HepG2 (cell line): Measurements from ENCODE around the gene YY1. TPM values are rescaled to one million over a fixed set of nuclear protein-coding genes. Genes with fewer than 3 reads are reported as not detected.

ENCODE experiments used
- ATRX ChIP-seq: sonication (generic); formaldehyde crosslinking; IDR thresholded peaks from 2 replicates; pipeline ENCODE4 v1.4.0; 2020; ENCODE audit warnings: missing genetic modification reagents, borderline replicate concordance
- KDM2A ChIP-seq: sonication (generic); formaldehyde crosslinking; IDR thresholded peaks from 2 replicates; pipeline ENCODE4 v1.4.0; 2020; ENCODE audit warnings: low read depth, missing genetic modification reagents, borderline replicate concordance
- KLF15 ChIP-seq: sonication (generic); formaldehyde crosslinking; IDR thresholded peaks from 2 replicates; pipeline ENCODE4 v1.8.1; 2023; ENCODE audit warnings: borderline replicate concordance, mild to moderate bottlenecking, inconsistent platforms, missing genetic modification reagents, mixed read lengths
- REPIN1 ChIP-seq: sonication (generic); formaldehyde crosslinking; IDR thresholded peaks from 2 replicates; pipeline ENCODE4 v1.8.0; 2022; ENCODE audit warnings: missing genetic modification reagents, low read depth, mild to moderate bottlenecking, borderline replicate concordance
- SRF ChIP-seq: IDR thresholded peaks from 2 replicates; pipeline ENCODE4 v1.6.1; 2011; ENCODE audit warnings: mild to moderate bottlenecking, low read depth, low read length, moderate library complexity
- SRY ChIP-seq: sonication (generic); formaldehyde crosslinking; IDR thresholded peaks from 2 replicates; pipeline ENCODE4 v1.8.0; 2022; ENCODE audit warnings: mild to moderate bottlenecking, missing genetic modification reagents
- ZNF17 ChIP-seq: sonication (generic); formaldehyde crosslinking; IDR thresholded peaks from 2 replicates; pipeline ENCODE4 v1.5.0; 2020; ENCODE audit warnings: mild to moderate bottlenecking, missing genetic modification reagents
- ZNF674 ChIP-seq: sonication (generic); formaldehyde crosslinking; IDR thresholded peaks from 2 replicates; pipeline ENCODE4 v1.5.0; 2020; ENCODE audit warnings: low read depth, mild to moderate bottlenecking, missing genetic modification reagents
- ZNF709 ChIP-seq: sonication (generic); formaldehyde crosslinking; IDR thresholded peaks from 2 replicates; pipeline ENCODE4 v1.5.0; 2020; ENCODE audit warnings: mild to moderate bottlenecking, missing genetic modification reagents
- ZNF766 ChIP-seq: sonication (generic); formaldehyde crosslinking; IDR thresholded peaks from 2 replicates; pipeline ENCODE4 v1.5.0; 2020; ENCODE audit warnings: missing genetic modification reagents, borderline replicate concordance
- ZNF790 ChIP-seq: sonication (generic); formaldehyde crosslinking; IDR thresholded peaks from 2 replicates; pipeline ENCODE4 v1.8.0; 2022; ENCODE audit warnings: missing genetic modification reagents, mild to moderate bottlenecking, borderline replicate concordance
- ZNF839 ChIP-seq: sonication (generic); formaldehyde crosslinking; IDR thresholded peaks from 2 replicates; pipeline ENCODE4 v1.4.0; 2020; ENCODE audit warnings: missing genetic modification reagents, mild to moderate bottlenecking, borderline replicate concordance
- polyA plus RNA-seq, 8 experiments: library from polyadenylated mRNA; depleted of rRNA in 3 of 8; stranded (reverse) in 7 of 8; unstranded in 1 of 8; fragments of >200 nt; fragmentation: Illumina TruSeq in 4 of 8; extraction: Trizol in 4 of 8; gene quantifications; 2 replicates each; pipeline versions ENCODE4 v1.2.1 to v1.2.3, GENCODE V29; 2011 to 2016; ENCODE audit warnings: low read depth in 4 of 8, missing spikeins in 1 of 8, mixed read lengths in 1 of 8; ENCODE audit not compliant: insufficient read depth in 1 of 8
- total RNA-seq, 5 experiments: library from RNA; depleted of rRNA; stranded (reverse); fragments of >200 nt; fragmentation: Illumina TruSeq; extraction: Trizol; gene quantifications; 2 replicates each; pipeline ENCODE4 v1.2.3, GENCODE V29; 2016; ENCODE audit warnings: low read depth in 1 of 5
- TF ChIP-seq, protein P1 (sequence below): sonication (generic); formaldehyde crosslinking; IDR thresholded peaks from 2 replicates; pipeline ENCODE4 v1.5.1; 2020; ENCODE audit warnings: missing genetic modification reagents, mild to moderate bottlenecking, borderline replicate concordance
- TF ChIP-seq, protein P2 (sequence below): sonication (generic); formaldehyde crosslinking; IDR thresholded peaks from 2 replicates; pipeline ENCODE4 v1.5.0; 2020; ENCODE audit warnings: missing genetic modification reagents
- TF ChIP-seq, protein P3 (sequence below): sonication (generic); formaldehyde crosslinking; IDR thresholded peaks from 2 replicates; pipeline ENCODE4 v1.4.0; 2020; ENCODE audit warnings: mild to moderate bottlenecking, missing genetic modification reagents
- TF ChIP-seq, protein P4 (sequence below): sonication (generic); formaldehyde crosslinking; IDR thresholded peaks from 2 replicates; pipeline ENCODE4 v1.5.0; 2020; ENCODE audit warnings: mild to moderate bottlenecking, missing genetic modification reagents
- TF ChIP-seq, protein P5 (sequence below): sonication (generic); formaldehyde crosslinking; IDR thresholded peaks from 2 replicates; pipeline ENCODE4 v1.5.0; 2020; ENCODE audit warnings: mild to moderate bottlenecking, missing genetic modification reagents

Gene YY1
- total and polyA plus RNA-seq, 2 of the 13 experiments (the other 11 are each of a cell fraction or from before 2014, with no cell fraction given): 29.4 to 68.1 TPM

DNA sequence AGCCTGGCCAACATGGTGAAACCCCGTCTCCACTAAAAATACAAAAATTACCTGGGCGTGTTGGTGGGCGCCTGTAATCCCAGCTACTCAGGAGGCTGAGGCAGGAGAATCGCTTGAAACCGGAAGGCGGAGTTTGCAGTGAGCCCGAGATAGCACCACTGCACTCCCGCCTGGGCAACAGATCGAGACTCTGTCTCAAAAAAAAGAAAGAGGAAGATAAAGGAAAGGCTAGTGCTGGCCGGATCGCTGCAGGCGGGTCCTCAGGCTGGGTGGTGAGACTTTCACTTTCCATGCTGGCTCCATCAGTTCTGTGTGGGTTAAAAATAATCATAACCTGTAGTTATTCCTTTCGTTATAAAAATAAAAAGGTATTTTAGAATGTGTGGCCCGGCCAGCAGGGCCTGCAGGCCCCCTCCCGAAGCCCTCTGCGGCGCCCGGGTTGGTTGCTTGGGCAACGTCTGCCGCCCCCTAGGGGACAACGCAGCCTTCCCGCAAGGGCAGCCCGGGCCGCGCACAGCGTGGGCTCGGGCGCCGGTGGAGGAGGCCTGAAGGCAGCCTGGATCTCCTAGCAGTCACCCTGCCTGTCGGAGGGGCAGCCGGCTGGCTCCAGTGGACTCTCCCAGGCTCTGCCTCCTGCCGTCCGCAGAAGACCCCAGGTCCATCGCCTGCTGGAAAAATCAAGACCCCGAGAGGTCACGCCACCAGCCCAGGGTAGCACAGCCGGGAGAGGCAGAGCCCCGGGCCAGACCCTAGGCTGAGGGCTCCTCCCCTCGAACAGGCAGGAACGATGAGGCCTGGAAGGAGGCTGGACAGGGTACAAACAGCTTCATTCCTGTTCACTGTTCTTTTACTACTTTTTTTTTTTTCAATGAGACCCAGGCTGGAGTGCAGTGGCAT is 79.2 kb downstream of the YY1 start (continued):
- TF ChIP-seq ZNF766 (no peak), ZNF709 (CRISPR knock-in tag) (no peak), KDM2A (peak; percentile 63; the same call in 1 of the 2 replicates), ATRX (CRISPR knock-in tag) (no peak), REPIN1 (CRISPR knock-in tag) (no peak), SRF (no peak), ZNF790 (CRISPR knock-in tag) (no peak), ZNF674 (CRISPR knock-in tag) (no peak), ZNF839 (CRISPR knock-in tag) (no peak), KLF15 (CRISPR knock-in tag) (no peak), SRY (no peak), ZNF17 (CRISPR knock-in tag) (no peak)
- TF ChIP-seq, protein P1, sequence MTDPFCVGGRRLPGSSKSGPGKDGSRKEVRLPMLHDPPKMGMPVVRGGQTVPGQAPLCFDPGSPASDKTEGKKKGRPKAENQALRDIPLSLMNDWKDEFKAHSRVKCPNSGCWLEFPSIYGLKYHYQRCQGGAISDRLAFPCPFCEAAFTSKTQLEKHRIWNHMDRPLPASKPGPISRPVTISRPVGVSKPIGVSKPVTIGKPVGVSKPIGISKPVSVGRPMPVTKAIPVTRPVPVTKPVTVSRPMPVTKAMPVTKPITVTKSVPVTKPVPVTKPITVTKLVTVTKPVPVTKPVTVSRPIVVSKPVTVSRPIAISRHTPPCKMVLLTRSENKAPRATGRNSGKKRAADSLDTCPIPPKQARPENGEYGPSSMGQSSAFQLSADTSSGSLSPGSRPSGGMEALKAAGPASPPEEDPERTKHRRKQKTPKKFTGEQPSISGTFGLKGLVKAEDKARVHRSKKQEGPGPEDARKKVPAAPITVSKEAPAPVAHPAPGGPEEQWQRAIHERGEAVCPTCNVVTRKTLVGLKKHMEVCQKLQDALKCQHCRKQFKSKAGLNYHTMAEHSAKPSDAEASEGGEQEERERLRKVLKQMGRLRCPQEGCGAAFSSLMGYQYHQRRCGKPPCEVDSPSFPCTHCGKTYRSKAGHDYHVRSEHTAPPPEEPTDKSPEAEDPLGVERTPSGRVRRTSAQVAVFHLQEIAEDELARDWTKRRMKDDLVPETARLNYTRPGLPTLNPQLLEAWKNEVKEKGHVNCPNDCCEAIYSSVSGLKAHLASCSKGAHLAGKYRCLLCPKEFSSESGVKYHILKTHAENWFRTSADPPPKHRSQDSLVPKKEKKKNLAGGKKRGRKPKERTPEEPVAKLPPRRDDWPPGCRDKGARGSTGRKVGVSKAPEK (CRISPR knock-in tag): no peak
- TF ChIP-seq, protein P2, sequence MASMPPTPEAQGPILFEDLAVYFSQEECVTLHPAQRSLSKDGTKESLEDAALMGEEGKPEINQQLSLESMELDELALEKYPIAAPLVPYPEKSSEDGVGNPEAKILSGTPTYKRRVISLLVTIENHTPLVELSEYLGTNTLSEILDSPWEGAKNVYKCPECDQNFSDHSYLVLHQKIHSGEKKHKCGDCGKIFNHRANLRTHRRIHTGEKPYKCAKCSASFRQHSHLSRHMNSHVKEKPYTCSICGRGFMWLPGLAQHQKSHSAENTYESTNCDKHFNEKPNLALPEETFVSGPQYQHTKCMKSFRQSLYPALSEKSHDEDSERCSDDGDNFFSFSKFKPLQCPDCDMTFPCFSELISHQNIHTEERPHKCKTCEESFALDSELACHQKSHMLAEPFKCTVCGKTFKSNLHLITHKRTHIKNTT: no peak
- TF ChIP-seq, protein P3, sequence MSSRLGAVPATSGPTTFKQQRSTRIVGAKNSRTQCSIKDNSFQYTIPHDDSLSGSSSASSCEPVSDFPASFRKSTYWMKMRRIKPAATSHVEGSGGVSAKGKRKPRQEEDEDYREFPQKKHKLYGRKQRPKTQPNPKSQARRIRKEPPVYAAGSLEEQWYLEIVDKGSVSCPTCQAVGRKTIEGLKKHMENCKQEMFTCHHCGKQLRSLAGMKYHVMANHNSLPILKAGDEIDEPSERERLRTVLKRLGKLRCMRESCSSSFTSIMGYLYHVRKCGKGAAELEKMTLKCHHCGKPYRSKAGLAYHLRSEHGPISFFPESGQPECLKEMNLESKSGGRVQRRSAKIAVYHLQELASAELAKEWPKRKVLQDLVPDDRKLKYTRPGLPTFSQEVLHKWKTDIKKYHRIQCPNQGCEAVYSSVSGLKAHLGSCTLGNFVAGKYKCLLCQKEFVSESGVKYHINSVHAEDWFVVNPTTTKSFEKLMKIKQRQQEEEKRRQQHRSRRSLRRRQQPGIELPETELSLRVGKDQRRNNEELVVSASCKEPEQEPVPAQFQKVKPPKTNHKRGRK (CRISPR knock-in tag): no peak
- TF ChIP-seq, protein P4, sequence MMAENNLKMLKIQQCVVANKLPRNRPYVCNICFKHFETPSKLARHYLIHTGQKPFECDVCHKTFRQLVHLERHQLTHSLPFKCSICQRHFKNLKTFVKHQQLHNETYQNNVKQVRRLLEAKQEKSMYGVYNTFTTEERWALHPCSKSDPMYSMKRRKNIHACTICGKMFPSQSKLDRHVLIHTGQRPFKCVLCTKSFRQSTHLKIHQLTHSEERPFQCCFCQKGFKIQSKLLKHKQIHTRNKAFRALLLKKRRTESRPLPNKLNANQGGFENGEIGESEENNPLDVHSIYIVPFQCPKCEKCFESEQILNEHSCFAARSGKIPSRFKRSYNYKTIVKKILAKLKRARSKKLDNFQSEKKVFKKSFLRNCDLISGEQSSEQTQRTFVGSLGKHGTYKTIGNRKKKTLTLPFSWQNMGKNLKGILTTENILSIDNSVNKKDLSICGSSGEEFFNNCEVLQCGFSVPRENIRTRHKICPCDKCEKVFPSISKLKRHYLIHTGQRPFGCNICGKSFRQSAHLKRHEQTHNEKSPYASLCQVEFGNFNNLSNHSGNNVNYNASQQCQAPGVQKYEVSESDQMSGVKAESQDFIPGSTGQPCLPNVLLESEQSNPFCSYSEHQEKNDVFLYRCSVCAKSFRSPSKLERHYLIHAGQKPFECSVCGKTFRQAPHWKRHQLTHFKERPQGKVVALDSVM (CRISPR knock-in tag): 0 out of 2 replicates have a peak, but pooled peaks have one; percentile 21
- TF ChIP-seq, protein P5, sequence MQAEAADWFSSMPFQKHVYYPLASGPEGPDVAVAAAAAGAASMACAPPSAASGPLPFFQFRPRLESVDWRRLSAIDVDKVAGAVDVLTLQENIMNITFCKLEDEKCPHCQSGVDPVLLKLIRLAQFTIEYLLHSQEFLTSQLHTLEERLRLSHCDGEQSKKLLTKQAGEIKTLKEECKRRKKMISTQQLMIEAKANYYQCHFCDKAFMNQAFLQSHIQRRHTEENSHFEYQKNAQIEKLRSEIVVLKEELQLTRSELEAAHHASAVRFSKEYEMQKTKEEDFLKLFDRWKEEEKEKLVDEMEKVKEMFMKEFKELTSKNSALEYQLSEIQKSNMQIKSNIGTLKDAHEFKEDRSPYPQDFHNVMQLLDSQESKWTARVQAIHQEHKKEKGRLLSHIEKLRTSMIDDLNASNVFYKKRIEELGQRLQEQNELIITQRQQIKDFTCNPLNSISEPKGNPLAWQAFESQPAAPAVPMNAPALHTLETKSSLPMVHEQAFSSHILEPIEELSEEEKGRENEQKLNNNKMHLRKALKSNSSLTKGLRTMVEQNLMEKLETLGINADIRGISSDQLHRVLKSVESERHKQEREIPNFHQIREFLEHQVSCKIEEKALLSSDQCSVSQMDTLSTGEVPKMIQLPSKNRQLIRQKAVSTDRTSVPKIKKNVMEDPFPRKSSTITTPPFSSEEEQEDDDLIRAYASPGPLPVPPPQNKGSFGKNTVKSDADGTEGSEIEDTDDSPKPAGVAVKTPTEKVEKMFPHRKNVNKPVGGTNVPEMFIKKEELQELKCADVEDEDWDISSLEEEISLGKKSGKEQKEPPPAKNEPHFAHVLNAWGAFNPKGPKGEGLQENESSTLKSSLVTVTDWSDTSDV (CRISPR knock-in tag): no peak
